Epidermal melanocyte (primary cell): ENCODE results near the gene ZFY.

Experiments
- DNase-seq: peaks from one replicate; pipeline ENCODE4 v3.0.0; 2011; ENCODE audit warnings: low spot score; ENCODE audit not compliant: insufficient read length

ZFY gene

GRCh38 chrY:2934861-2935715 lies at the start of gene ZFY:
Gene ZFY, plus strand, starts transcription at chrY:2935381. Its CDS starts 18,556 bp downstream, at chrY:2953937.
- no peak for DNase-seq

DNA sequence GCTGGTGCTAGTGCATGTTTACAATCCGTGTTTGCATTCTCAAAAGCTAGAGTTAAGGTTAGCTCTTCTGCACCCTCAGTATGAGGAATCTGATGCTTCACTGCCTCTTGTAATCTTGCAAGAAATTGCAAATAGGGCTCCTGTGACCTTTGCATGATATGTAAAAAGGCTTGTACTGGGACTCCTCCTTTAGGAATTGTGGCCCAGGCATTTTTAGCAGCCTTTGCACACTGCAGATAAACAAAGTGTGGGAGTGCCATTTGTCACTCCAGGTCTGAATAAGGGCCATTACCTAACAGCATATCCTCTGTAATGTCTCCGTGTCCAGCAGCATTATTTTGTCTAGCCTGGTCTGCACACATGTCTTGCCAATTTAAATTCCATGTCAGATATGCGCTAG lies 49.3 kb upstream of the ZFY start:
- DNase-seq, result no peak

- no peak for DNase-seq
Observed at GRCh38 chrY:2887386-2887785, 47.8 kb upstream of the ZFY start.

DNA sequence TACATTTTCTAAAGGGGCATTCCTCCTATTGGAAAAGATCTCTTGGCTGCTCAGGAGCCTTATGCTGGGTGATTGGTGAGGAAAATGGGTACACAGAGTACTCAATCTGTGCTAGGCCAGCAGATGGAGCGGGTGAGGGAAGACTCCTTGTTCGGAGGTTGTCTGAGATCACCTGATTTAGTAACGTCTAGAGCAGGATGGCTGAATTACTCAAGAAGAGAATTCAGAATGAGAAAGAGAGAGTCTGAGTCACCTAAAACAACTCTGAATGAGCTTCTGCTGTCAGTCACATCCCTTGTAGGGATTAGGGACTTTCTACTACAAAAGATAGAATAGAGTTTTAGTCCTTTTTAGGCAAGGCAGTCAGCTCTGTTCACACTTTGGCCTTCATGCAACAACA lies 47.2 kb upstream of the ZFY start:
- no peak for DNase-seq

- DNase-seq, result no peak
Observed at GRCh38 chrY:2893471-2893870, 41.7 kb upstream of the ZFY start.

- no peak for DNase-seq
Observed at GRCh38 chrY:2896050-2896449, 39.1 kb upstream of the ZFY start.

GRCh38 chrY:2907356-2907755 lies 27.8 kb upstream of the ZFY start:
- no peak for DNase-seq

GRCh38 chrY:2913066-2913815 lies 21.9 kb upstream of the ZFY start:
- DNase-seq, result peak; percentile 18

DNA sequence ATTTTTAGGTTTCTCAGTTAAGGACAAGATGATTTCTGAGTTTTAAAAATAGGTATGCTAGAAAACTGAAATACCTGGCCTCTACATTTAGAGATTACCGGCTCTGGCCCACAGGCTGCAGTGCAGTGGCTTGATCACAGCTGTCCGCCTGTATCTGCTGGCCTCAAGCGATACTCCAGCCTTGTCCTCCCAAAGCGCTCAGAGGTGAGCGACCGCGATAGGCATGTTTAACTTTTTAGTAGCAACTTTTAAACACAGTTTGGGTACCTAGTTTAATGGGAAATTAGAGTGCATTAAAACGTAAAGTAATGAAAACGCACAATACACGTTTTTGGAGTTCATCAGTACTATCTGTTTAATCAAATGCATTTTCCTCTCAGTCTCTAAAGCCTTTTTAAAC lies 1.1 kb upstream of the ZFY start:
- DNase-seq, result no peak

DNA sequence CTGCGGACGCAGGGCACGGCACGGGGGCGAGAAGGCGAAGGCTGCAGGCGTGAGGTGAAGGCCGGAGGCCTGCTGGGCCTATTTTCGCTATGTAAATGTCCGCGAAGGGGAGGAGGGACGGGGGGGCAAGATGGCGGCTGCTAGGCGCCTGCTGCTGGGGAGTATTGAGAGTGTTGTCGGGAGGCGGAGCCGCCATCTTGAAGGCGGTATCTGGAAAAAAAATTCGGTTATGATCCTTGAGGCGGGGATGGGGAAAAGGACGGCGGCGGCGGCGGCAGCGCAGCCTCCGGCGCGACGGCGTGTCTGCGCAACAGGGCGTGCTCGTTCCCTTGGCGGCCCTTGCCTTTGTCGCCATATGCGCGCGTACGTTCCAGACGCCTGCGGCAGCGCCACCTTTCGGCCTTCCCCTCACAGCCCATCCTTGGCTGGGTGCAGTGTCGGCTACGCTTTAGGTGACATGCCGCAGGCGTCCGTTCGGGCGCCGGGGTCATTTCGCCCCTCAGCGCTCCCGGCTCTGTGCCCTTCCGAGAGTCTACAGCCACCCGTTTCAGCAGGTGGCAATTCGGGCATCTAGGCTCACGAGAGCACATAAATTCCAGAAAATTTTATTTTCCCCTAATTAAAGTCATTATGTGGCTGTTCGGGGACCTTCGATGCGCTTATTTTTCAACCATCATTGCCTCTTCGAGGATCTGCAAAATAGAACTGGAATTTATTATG lies 695 bp downstream of the ZFY start:
- peak; percentile 31 for DNase-seq

- no peak for DNase-seq
Observed at GRCh38 chrY:2936436-2936750, 1.2 kb downstream of the ZFY start.

DNA sequence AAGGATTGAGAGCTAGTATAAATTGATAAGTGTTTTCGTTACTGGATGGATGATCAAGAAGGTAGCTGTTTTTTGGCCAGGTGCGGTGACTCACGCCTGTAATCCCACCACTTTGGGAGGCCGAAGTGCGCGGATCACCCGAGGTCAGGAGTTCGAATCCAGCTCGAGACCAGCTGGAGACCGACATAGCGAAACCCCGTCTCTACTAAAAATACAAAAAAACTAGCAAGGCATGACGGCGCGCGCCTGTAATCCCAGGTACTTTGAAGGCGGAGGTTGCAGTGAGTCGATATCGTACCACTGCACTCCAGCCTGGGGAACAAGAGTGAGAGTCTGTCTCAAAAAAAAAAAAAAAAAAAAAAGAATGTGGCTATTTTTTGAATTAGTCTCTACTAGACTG lies 2.0 kb downstream of the ZFY start:
- no peak for DNase-seq

DNA sequence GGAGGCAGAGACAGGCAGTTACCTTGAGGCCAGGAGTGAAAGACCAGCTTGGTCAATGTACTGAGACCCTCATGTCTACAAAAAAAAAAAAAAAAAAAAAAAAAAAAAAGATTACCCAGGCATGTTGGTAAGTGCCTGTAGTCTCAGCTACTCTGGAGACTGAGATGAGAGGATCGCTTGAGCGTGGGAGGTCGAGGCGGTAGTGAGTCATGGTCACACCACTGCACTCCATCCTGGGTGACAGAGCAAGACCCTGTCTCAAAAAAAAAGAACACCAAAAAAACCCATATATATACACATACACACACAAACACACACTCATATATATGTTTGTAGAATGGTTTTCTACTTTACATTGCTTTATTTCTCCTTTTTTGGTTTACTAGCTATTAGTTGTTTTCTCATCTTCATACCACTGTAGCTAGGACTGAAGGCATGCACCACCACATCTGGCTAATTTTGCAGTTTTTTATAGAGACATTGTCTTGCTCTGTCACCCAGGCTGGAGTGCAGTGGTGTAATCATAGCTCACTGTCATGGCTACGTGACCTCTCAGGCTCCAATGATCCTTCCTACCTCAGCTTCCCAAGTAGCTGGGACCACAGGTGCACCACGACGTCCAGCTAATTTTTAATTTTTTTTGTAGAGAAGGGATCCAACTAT lies 14.5 kb downstream of the ZFY start:
- DNase-seq, result no peak

DNA sequence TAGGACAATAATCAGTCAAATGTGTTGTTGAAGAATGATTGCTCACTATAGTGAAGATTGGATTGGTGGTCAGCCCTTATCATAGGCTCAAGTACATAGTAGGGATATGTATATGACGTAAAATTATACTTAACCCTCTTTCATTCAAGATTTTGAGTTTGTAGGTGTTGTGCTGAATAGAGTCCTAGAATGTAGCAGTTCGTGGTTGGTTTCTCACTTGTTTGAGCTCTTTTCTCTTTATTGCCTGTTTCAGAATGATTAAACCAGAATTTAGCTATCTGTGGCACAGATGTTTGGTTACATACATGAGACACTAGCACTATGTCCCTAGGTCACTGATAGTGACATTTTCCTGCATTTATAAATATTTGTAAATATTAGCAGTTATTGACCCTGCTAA lies 15.5 kb downstream of the ZFY start:
- DNase-seq, result no peak

- no peak for DNase-seq
Observed at GRCh38 chrY:2952912-2953311, 17.7 kb downstream of the ZFY start.

DNA sequence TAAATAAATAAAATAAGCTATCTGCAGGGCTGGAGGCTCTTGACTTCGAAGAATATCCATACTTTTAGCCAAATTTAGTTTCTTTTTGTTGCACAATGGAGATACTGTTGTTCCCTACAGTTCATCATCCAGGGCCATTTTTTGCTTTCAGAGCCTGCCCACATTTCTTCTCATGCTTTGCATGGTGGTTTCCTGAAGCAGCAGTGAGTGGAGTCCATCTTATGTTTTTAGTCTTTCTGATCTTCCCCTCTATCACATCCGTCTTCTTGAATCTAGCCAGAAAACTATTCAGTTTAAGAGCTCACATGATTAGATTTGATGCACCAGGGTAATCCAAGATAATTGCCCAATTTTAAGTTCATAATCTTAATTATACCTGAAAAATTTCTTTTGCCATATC lies 19.6 kb downstream of the ZFY start:
- no peak for DNase-seq

- no peak for DNase-seq
Observed at GRCh38 chrY:2955561-2955960, 20.4 kb downstream of the ZFY start.

GRCh38 chrY:2962061-2962460 lies 26.9 kb downstream of the ZFY start:
- no peak for DNase-seq

GRCh38 chrY:2964814-2965213 lies 29.6 kb downstream of the ZFY start:
- no peak for DNase-seq

DNA sequence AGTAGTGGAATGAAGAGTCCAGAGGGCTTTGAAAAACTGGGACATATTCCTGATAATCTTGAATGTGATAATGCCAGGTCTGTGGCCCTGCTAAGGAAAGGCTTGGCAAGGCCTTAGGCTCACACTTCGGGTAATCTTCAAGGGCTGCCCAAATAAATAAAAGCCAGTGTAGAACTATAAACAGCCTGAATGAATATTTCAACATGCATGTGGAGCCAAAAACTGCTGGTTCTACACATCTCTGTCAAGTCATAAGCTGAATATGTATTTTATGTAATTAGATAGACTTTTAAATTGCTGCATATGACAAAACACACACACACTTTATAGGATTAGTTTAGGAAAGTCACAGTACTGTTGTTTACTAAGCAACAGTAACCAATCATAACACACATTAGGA lies 30.4 kb downstream of the ZFY start:
- DNase-seq, result no peak

- no peak for DNase-seq
Observed at GRCh38 chrY:2969561-2969960, 34.4 kb downstream of the ZFY start.

DNA sequence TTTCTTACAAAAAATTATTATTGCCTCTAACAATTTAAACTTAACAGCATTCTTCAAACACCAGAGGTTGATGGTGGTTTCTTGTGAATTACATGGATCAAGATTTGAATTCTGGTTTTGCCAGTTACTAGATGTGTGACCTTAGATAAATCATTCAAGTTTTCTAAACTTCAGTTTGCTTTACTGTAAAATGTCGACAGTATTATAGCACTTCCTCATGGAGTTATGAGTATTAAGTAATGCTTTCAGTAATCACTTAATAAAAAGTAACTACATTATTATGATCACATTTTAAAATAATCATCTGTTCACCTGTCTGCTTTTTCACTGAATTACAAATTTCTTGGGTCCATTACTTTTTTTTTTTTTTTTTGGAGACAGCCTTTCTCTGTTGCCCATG lies 37.5 kb downstream of the ZFY start:
- DNase-seq, result no peak
